Prostate gland (tissue), 2 donors: ENCODE data around the gene ZNF148. TPM values are rescaled to one million over a fixed set of nuclear protein-coding genes. Genes with fewer than 3 reads are reported as not detected.

Source experiments
- DNase-seq: peaks from one replicate; pipeline ENCODE4 v3.0.0-alpha.2; 2019; ENCODE audit warnings: low spot score
- H3K27ac ChIP-seq, 2 donors: fragments of 200-600 bp; sonication (generic); 2 replicates each; pipeline ENCODE4 v1.5.1; 2017 to 2019
- H3K27me3 ChIP-seq: fragments of 200-600 bp; sonication (generic); replicated peaks from 2 replicates; pipeline ENCODE4 v1.5.1; 2019; ENCODE audit not compliant: insufficient read depth
- H3K36me3 ChIP-seq, 2 donors: fragments of 200-600 bp; sonication (generic); 1 replicate in 1 of 2; 2 replicates in 1 of 2; pipeline versions ENCODE4 v1.5.1 to v1.8.1; 2017 to 2019
- H3K4me1 ChIP-seq: fragments of 200-600 bp; sonication (generic); replicated peaks from 2 replicates; pipeline ENCODE4 v1.5.1; 2019
- H3K4me3 ChIP-seq, 2 donors: fragments of 200-600 bp; sonication (generic); 2 replicates each; pipeline ENCODE4 v1.5.1; 2017 to 2019
- H3K9me3 ChIP-seq: fragments of 200-600 bp; sonication (generic); 2 replicates; pipeline ENCODE4 v1.5.1; 2017
- CTCF ChIP-seq, 4 experiments: fragments of 200-600 bp in 2 of 4; fragments of 450-650 bp in 2 of 4; sonication (generic) in 2 of 4; IDR thresholded peaks; 1 replicate in 3 of 4; 2 replicates in 1 of 4; pipeline ENCODE4 v1.5.1; 2016 to 2019; ENCODE audit warnings: antibody characterized with exemption in 4 of 4, mild to moderate bottlenecking in 2 of 4, moderate library complexity in 2 of 4
- POLR2A ChIP-seq: fragments of 450-650 bp; IDR thresholded peaks from one replicate; pipeline ENCODE4 v1.6.1; 2016; ENCODE audit warnings: antibody characterized with exemption, mild to moderate bottlenecking
- POLR2AphosphoS5 ChIP-seq: sonication (generic); formaldehyde crosslinking; IDR thresholded peaks from one replicate; pipeline ENCODE4 v1.6.1; 2017; ENCODE audit warnings: antibody characterized with exemption
- WGBS: methylation state at CpG from one replicate; pipeline ENCODE4 v1.1.5; 2018; 5-methylcytosine and 5-hydroxymethylcytosine counted together
- intact Hi-C: fragments of 100-400 bp; cut with DNase I; formaldehyde crosslinking; loops from one replicate; pipeline ENCODE4 v1.14.2; 2022
- total RNA-seq, 2 donors: library from RNA; depleted of rRNA; stranded (reverse); fragments of >200 nt; gene quantifications; one replicate each; pipeline ENCODE4 v1.1.0, GENCODE V29; 2016

ZNF148 gene
- total RNA-seq, 2 donors from 2014 or later, result 26.9 to 28.5 TPM

- Histone ChIP-seq H3K27ac (no peak overlapping the region), H3K4me3 (no peak overlapping the region), H3K36me3 (no peaks in the 10 kb centered on the region), H3K4me1 (no peaks in the 10 kb centered on the region), H3K9me3 (no peaks in the 10 kb centered on the region), H3K27me3 (no peaks in the 10 kb centered on the region)
- DNase-seq, result no peak
- intact Hi-C loops, result no loop called here
- whole genome bisulfite sequencing, result 61% methylated on average over 5 of the region's 5 CpGs
- TF ChIP-seq POLR2AphosphoS5 (no peak), CTCF (IDR thresholded peaks at IDR 0.05) (no peak), POLR2A (no peak)
These were observed 180.1 kb downstream of the ZNF148 start for GRCh38 chr3:125194849-125195601.

DNA sequence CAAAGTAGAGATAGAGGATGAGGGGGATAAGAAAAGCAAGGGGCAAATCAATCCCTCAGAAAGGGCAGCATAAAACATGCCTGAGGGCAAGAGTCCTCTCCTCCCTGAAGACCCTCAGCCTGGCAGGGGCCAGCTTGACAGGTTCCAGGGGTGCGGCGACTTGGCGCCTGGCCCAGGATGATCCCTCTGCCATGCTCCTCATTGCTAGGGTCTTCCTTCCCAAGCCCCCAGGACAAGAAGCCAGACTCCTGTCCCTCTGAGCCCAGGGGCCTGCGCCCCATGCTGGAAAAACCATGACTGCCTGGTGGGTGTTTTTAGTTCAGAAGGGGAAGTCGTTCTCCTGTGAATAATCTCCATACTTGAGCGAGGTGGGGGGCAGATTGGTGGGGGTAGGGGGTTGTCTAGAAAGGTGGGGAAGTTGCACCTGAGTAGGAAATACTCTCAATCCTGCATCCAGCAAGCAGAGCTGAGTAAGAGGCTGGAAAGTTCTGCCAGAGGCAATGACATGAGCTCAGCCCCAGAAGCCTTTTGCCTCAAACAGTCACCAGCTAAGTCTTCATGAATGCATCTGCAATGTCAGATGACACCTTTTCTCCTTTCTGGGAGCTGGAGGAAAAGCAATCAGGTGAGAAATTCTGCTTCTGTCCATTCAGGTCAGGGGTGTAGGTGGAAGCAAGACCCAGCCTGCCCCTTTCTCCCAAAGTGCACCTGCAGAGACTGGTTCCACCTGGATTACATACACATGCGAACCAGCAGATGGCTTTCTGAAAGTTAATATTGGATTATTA, 180.9 kb downstream of the ZNF148 start:
- Histone ChIP-seq H3K9me3 (no peaks in the 10 kb centered on the region), H3K36me3 (no peaks in the 10 kb centered on the region), H3K4me3 (no peak overlapping the region), H3K4me1 (no peaks in the 10 kb centered on the region), H3K27ac (no peak overlapping the region), H3K27me3 (no peaks in the 10 kb centered on the region)
- no peak for DNase-seq
- TF ChIP-seq POLR2A, result no peak
- no peak for TF ChIP-seq CTCF (IDR thresholded peaks at IDR 0.05)
- TF ChIP-seq POLR2AphosphoS5, result no peak
- WGBS, result 82% methylated on average over 7 of the region's 7 CpGs
- intact Hi-C loops, result no loop called here

DNA sequence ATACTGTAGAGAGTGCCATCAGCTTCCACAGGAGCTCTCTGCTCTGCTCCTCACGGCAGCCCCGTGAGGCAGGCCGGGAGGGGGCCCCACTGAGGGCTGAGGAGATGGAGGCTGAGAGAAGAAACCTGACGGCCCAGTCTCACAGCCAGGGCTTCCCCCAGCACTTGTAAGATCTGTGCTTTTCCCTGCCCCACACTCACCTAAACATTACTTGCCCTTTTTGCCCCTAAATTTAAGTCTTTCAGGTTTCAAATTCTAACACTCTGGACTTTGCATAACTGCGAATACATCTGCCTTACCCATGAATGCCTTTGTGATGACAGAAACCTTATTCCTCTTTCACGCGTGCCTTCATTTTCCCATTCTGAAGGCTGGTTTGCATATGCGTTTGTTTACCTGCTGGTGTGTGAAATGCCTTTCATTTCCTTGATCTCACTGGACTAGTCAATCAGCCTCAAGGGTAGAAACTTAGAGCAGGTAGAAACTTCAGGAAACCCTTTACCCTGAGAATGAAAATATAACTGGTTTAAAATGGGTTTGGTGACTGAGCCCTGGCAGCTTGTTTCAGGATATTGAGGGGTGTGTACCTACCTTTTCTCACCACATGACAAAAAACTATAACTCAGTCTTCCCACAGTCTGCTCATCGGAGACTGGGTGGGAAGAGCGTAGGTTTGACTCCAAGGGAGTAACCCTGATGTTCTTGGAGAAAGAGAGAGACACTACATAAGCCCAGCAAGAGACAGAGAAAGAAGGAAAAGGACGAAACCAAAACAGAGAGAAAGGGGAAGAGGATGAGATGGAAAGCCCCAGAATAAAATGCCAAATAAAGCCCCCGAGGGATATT, 182.7 kb downstream of the ZNF148 start:
- TF ChIP-seq CTCF (IDR thresholded peaks at IDR 0.05), result no peak
- TF ChIP-seq POLR2AphosphoS5, result no peak
- no peak for TF ChIP-seq POLR2A
- Histone ChIP-seq H3K27ac (no peak overlapping the region), H3K4me1 (no peaks in the 10 kb centered on the region), H3K9me3 (no peaks in the 10 kb centered on the region), H3K27me3 (no peaks in the 10 kb centered on the region), H3K4me3 (no peak overlapping the region), H3K36me3 (no peaks in the 10 kb centered on the region)
- intact Hi-C loops, result no loop called here
- 72% methylated on average over 12 of the region's 12 CpGs for WGBS
- no peak for DNase-seq

GRCh38 chr3:125191730-125192129, 183.4 kb downstream of the ZNF148 start:
- no peaks in the 10 kb centered on the region for H3K27me3 ChIP-seq
- no peaks in the 10 kb centered on the region for H3K4me1 ChIP-seq
- no peak overlapping the region for H3K27ac ChIP-seq
- WGBS, result 83% methylated on average over 7 of the region's 7 CpGs
- H3K4me3 ChIP-seq, result no peak overlapping the region
- no peaks in the 10 kb centered on the region for H3K9me3 ChIP-seq
- H3K36me3 ChIP-seq, result no peaks in the 10 kb centered on the region
- no peak for DNase-seq
- TF ChIP-seq POLR2AphosphoS5, result no peak
- no peak for TF ChIP-seq POLR2A
- TF ChIP-seq CTCF (IDR thresholded peaks at IDR 0.05), result no peak
- intact Hi-C loops, result no loop called here
